Measurements from ENCODE around the gene TPSB2. TPM values are rescaled to one million over a fixed set of nuclear protein-coding genes. Genes with fewer than 3 reads are reported as not detected.

The TPSB2 gene
- total and polyA plus RNA-seq, 2 donors (not counting 1 experiment from before 2014, with no cell fraction given), result not detected

- Histone ChIP-seq H4K20me1 (ENCODE audit: control insufficient read depth, extremely low read depth, insufficient read depth, low read length) (no peaks in the 10 kb centered on the region), H3K9ac (ENCODE audit: insufficient read depth, low read length) (no peak overlapping the region), H3K4me3 (replicated peaks in 1 of 4; ENCODE audit: control extremely low read depth in 1 of 4, insufficient read depth in 1 of 4, low read depth in 3 of 4, low read length in 4 of 4) (no peak overlapping the region), H3K4me2 (ENCODE audit: extremely low read depth, insufficient read depth, low read length) (no peak overlapping the region), H3K9me3 (ENCODE audit: control insufficient read depth, insufficient read depth, low read depth, low read length) (no peaks in the 10 kb centered on the region), H3K36me3 (ENCODE audit: control insufficient read depth, insufficient read depth, low read length) (no peaks in the 10 kb centered on the region), H2AFZ (ENCODE audit: low read length) (no peak overlapping the region), H3K27ac (ENCODE audit: insufficient read depth, low read length) (no peak overlapping the region), H3K79me2 (ENCODE audit: control insufficient read depth, insufficient read depth, low read length) (no peaks in the 10 kb centered on the region), H3K27me3 (ENCODE audit: control insufficient read depth, insufficient read depth, low read length) (peaks cover 7% of the 10 kb centered on the region), H3K4me1 (ENCODE audit: control insufficient read depth, extremely low read depth, insufficient read depth, low read length) (no peaks in the 10 kb centered on the region)
- no peak for DNase-seq (ENCODE audit: low read depth in 2 of 2)
- TF ChIP-seq CTCF (conservative IDR thresholded peaks at IDR 0.05 in 1 of 2, IDR thresholded peaks at IDR 0.05 in 1 of 2; ENCODE audit: low read depth in 1 of 2, low read length in 2 of 2) (no peak), EZH2 (IDR thresholded peaks at IDR 0.05; ENCODE audit: low read length, missing control alignments) (no peak)
Measured at GRCh38 chr16:1265826-1266225, 35.8 kb upstream of the TPSB2 start.

GRCh38 chr16:1265090-1265630, 35.2 kb upstream of the TPSB2 start:
- Histone ChIP-seq H3K36me3 (ENCODE audit: control insufficient read depth, insufficient read depth, low read length) (no peaks in the 10 kb centered on the region), H3K79me2 (ENCODE audit: control insufficient read depth, insufficient read depth, low read length) (no peaks in the 10 kb centered on the region), H4K20me1 (ENCODE audit: control insufficient read depth, extremely low read depth, insufficient read depth, low read length) (no peaks in the 10 kb centered on the region), H3K27ac (ENCODE audit: insufficient read depth, low read length) (no peak overlapping the region), H3K4me3 (replicated peaks in 1 of 4; ENCODE audit: control extremely low read depth in 1 of 4, insufficient read depth in 1 of 4, low read depth in 3 of 4, low read length in 4 of 4) (no peak overlapping the region), H2AFZ (ENCODE audit: low read length) (no peak overlapping the region), H3K9me3 (ENCODE audit: control insufficient read depth, insufficient read depth, low read depth, low read length) (no peaks in the 10 kb centered on the region), H3K27me3 (ENCODE audit: control insufficient read depth, insufficient read depth, low read length) (peaks cover 9% of the 10 kb centered on the region), H3K4me2 (ENCODE audit: extremely low read depth, insufficient read depth, low read length) (no peak overlapping the region), H3K9ac (ENCODE audit: insufficient read depth, low read length) (no peak overlapping the region), H3K4me1 (ENCODE audit: control insufficient read depth, extremely low read depth, insufficient read depth, low read length) (no peaks in the 10 kb centered on the region)
- TF ChIP-seq EZH2 (IDR thresholded peaks at IDR 0.05; ENCODE audit: low read length, missing control alignments) (no peak), CTCF (conservative IDR thresholded peaks at IDR 0.05 in 1 of 2, IDR thresholded peaks at IDR 0.05 in 1 of 2; ENCODE audit: low read depth in 1 of 2, low read length in 2 of 2) (no peak)
- no peak for DNase-seq (ENCODE audit: low read depth in 2 of 2)

- Histone ChIP-seq H3K4me3 (replicated peaks in 1 of 4; ENCODE audit: control extremely low read depth in 1 of 4, insufficient read depth in 1 of 4, low read depth in 3 of 4, low read length in 4 of 4) (no peak overlapping the region), H3K9ac (ENCODE audit: insufficient read depth, low read length) (no peak overlapping the region), H3K9me3 (ENCODE audit: control insufficient read depth, insufficient read depth, low read depth, low read length) (no peaks in the 10 kb centered on the region), H4K20me1 (ENCODE audit: control insufficient read depth, extremely low read depth, insufficient read depth, low read length) (no peaks in the 10 kb centered on the region), H3K27me3 (ENCODE audit: control insufficient read depth, insufficient read depth, low read length) (peaks cover 13% of the 10 kb centered on the region), H3K79me2 (ENCODE audit: control insufficient read depth, insufficient read depth, low read length) (no peaks in the 10 kb centered on the region), H2AFZ (ENCODE audit: low read length) (no peak overlapping the region), H3K4me1 (ENCODE audit: control insufficient read depth, extremely low read depth, insufficient read depth, low read length) (no peaks in the 10 kb centered on the region), H3K27ac (ENCODE audit: insufficient read depth, low read length) (no peak overlapping the region), H3K4me2 (ENCODE audit: extremely low read depth, insufficient read depth, low read length) (no peak overlapping the region), H3K36me3 (ENCODE audit: control insufficient read depth, insufficient read depth, low read length) (no peaks in the 10 kb centered on the region)
- TF ChIP-seq EZH2 (IDR thresholded peaks at IDR 0.05; ENCODE audit: low read length, missing control alignments), result no peak
- TF ChIP-seq CTCF (conservative IDR thresholded peaks at IDR 0.05 in 1 of 2, IDR thresholded peaks at IDR 0.05 in 1 of 2; ENCODE audit: low read depth in 1 of 2, low read length in 2 of 2), result no peak
- no peak for DNase-seq (ENCODE audit: low read depth in 2 of 2)
Measured at GRCh38 chr16:1264345-1265089, 34.5 kb upstream of the TPSB2 start.

Measured in fibroblast of lung (primary cell).